K562 (cell line): ENCODE data around the gene PLEKHG5. TPM values are rescaled to one million over a fixed set of nuclear protein-coding genes. Genes with fewer than 3 reads are reported as not detected.
"Not testable (repeated sequence)": the region's sequence is repeated elsewhere in the genome, so short reads cannot be mapped to it uniquely, and the experiment has no call there.

Experiments used
- ATAC-seq: fragments of 200-7000 bp; cut with Tn5 transposase; 3 replicates; pipeline ENCODE4 v1.9.1; 2020; ENCODE audit warnings: moderate library complexity
- BruUV-seq: library from RNA; stranded (reverse); fragments of 400-500 nt; replicated peaks from 2 replicates; lab custom pipeline; 2021; lab: Mats Ljungman, UMichigan
- CTCF ChIA-PET: fragments of 300-600 bp; formaldehyde crosslinking; extraction: SDS; loops from one replicate; lab custom pipeline; 2021; ENCODE audit warnings: low intra/inter-chr PET ratio; lab: Yijun Ruan, JAX
- POLR2A ChIA-PET: fragments of 300-600, 350-650 bp; sonication (Branson Sonifier 250); formaldehyde crosslinking; extraction: SDS; loops from one replicate; lab custom pipeline; 2021; ENCODE audit warnings: antibody characterized with exemption, inconsistent platforms; lab: Yijun Ruan, JAX
- DNase-seq, 4 experiments: peaks; one replicate each; pipeline versions ENCODE4 v3.0.0 to v3.0.0-alpha.2; 2011 to 2018; ENCODE audit warnings: low spot score in 3 of 4, mixed read lengths in 3 of 4; ENCODE audit errors: extremely low read depth in 1 of 4
- FAIRE-seq: peaks from 2 replicates; lab custom pipeline; 2011; peaks lifted over from hg19 to GRCh38; lab: Jason Lieb, UNC
- H2AFZ ChIP-seq: 2 replicates; pipeline ENCODE4 v1.6.0; 2011; ENCODE audit warnings: low read depth, low read length, control low read depth, inconsistent platforms
- H3K27ac ChIP-seq: fragments of 200-600 bp; 3 replicates; pipeline ENCODE4 v1.8.0; 2011; ENCODE audit warnings: low read depth, mild to moderate bottlenecking, control low read depth, inconsistent platforms, low read length, moderate library complexity, mixed read lengths; ENCODE audit errors: extremely low read depth
- H3K27me3 ChIP-seq, 2 experiments: fragments of 300-600 bp in 1 of 2; 2 replicates in 1 of 2; 3 replicates in 1 of 2; pipeline versions ENCODE4 v1.6.0 to v1.8.0; 2011; ENCODE audit warnings: inconsistent platforms in 2 of 2, low read length in 2 of 2, mild to moderate bottlenecking in 1 of 2, mixed read lengths in 1 of 2, moderate library complexity in 1 of 2; ENCODE audit not compliant: control insufficient read depth in 2 of 2, insufficient read depth in 2 of 2
- H3K36me3 ChIP-seq: fragments of 300-600 bp; 3 replicates; pipeline ENCODE4 v1.8.0; 2011; ENCODE audit warnings: mild to moderate bottlenecking, low read length, inconsistent platforms; ENCODE audit not compliant: control insufficient read depth, insufficient read depth
- H3K4me1 ChIP-seq, 2 experiments: fragments of 200-600 bp in 1 of 2; replicated peaks in 1 of 2; 2 replicates in 1 of 2; 3 replicates in 1 of 2; pipeline versions ENCODE4 v1.5.1 to v1.8.0; 2011; ENCODE audit warnings: inconsistent platforms in 2 of 2, low read length in 2 of 2, mild to moderate bottlenecking in 1 of 2, mixed read lengths in 1 of 2, moderate library complexity in 1 of 2; ENCODE audit not compliant: control insufficient read depth in 2 of 2, insufficient read depth in 2 of 2
- H3K4me2 ChIP-seq: 2 replicates; pipeline ENCODE4 v1.6.1; 2011; ENCODE audit warnings: low read length, control low read depth, inconsistent platforms, mixed read lengths; ENCODE audit not compliant: insufficient read depth
- H3K4me3 ChIP-seq: fragments of 200-600 bp; sonication (generic), shearing (Covaris generic); 2 replicates; pipeline ENCODE4 v1.5.1; 2016; ENCODE audit warnings: control low read depth, inconsistent platforms
- H3K79me2 ChIP-seq: fragments of 200-600 bp; 3 replicates; pipeline ENCODE4 v1.8.0; 2011; ENCODE audit warnings: low read length, inconsistent platforms; ENCODE audit not compliant: control insufficient read depth, insufficient read depth
- H3K9ac ChIP-seq, 2 experiments: 2 replicates each; pipeline versions ENCODE4 v1.6.0 to v1.6.1; 2011; ENCODE audit warnings: low read depth in 2 of 2, low read length in 2 of 2, control low read depth in 1 of 2, inconsistent platforms in 1 of 2, mild to moderate bottlenecking in 1 of 2, mixed read lengths in 1 of 2; ENCODE audit not compliant: insufficient read depth in 1 of 2
- H3K9me1 ChIP-seq: one replicate; pipeline ENCODE4 v1.6.0; 2011; ENCODE audit warnings: inconsistent platforms, mild to moderate bottlenecking, low read length, moderate library complexity; ENCODE audit not compliant: control insufficient read depth, insufficient read depth
- H3K9me3 ChIP-seq: replicated peaks from 2 replicates; pipeline ENCODE4 v1.5.1; 2011; ENCODE audit warnings: low read depth, low read length, inconsistent platforms; ENCODE audit not compliant: control insufficient read depth, insufficient read depth
- H4K20me1 ChIP-seq: replicated peaks from 2 replicates; pipeline ENCODE4 v1.6.1; 2011; ENCODE audit warnings: low read length, inconsistent platforms, mixed read lengths; ENCODE audit not compliant: control insufficient read depth, insufficient read depth
- CTCF ChIP-seq, 3 experiments: IDR thresholded peaks in 2 of 3; conservative IDR thresholded peaks in 1 of 3; 2 replicates each; pipeline ENCODE4 v1.5.1; 2011 to 2012; ENCODE audit warnings: low read length in 3 of 3, mild to moderate bottlenecking in 3 of 3, control low read depth in 2 of 3, improper control_type of control experiment in 1 of 3, inconsistent platforms in 1 of 3, low read depth in 1 of 3, mixed read lengths in 1 of 3, moderate library complexity in 1 of 3; ENCODE audit not compliant: insufficient read depth in 2 of 3
- WGBS: fragments of 100-300 bp; shearing (Covaris generic); methylation state at CpG from one replicate; pipeline ENCODE4 v1.1.6; 2016; ENCODE audit warnings: low coverage, mixed read lengths; ENCODE audit not compliant: insufficient coverage; ENCODE audit errors: missing lambda C conversion rate; 5-methylcytosine and 5-hydroxymethylcytosine counted together
- in situ Hi-C: fragments of 300-500 bp; cut with MboI; formaldehyde crosslinking; loops from 4 replicates; pipeline ENCODE4 v1.15.0; 2018; ENCODE audit warnings: inconsistent platforms, mixed read lengths
- intact Hi-C: fragments of 100-400 bp; cut with micrococcal nuclease; formaldehyde crosslinking; loops from 2 replicates; pipeline ENCODE4 v1.14.2; 2022
- polyA plus RNA-seq, 8 experiments: library from polyadenylated mRNA; depleted of rRNA in 4 of 8; stranded (reverse) in 5 of 8; unstranded in 3 of 8; fragments of >200 nt; fragmentation: Nextera tagmentation in 2 of 8; fragmentation: Illumina TruSeq in 1 of 8; extraction: Ambion mirVana in 2 of 8; extraction: Trizol in 1 of 8; gene quantifications; 2 replicates each; pipeline versions ENCODE4 v1.2.1 to v1.2.3, GENCODE V29; 2011 to 2014; ENCODE audit warnings: inconsistent platforms in 1 of 8, missing spikeins in 1 of 8
- total RNA-seq, 7 experiments: library from RNA; depleted of rRNA in 6 of 7; stranded (reverse); fragments of >200 nt in 6 of 7; fragmentation: Illumina TruSeq in 2 of 7; extraction: Trizol in 2 of 7; gene quantifications; 2 replicates each; pipeline versions ENCODE4 v1.2.1 to v1.2.3, GENCODE V29; 2011 to 2021; ENCODE audit warnings: low replicate concordance in 1 of 7

PLEKHG5 gene
- total and polyA plus RNA-seq, 9 of the 15 experiments (the other 6 are each of a cell fraction or from before 2014, with no cell fraction given): 0.04 to 0.29 (median 0.09) TPM; not detected in 3

GRCh38 chr1:6455752-6456520 lies 35.5 kb downstream of the PLEKHG5 start:
- ATAC-seq (peak; percentile 58), FAIRE-seq (peak; percentile 79)
- H3K79me2 ChIP-seq, H3K36me3 ChIP-seq, H3K4me2 ChIP-seq, CTCF ChIA-PET, H3K27ac ChIP-seq, intact Hi-C loops, H3K9me1 ChIP-seq, H3K9me3 ChIP-seq, H3K4me3 ChIP-seq, DNase-seq, H2AFZ ChIP-seq, H3K9ac ChIP-seq, in situ Hi-C loops, BruUV-seq: not testable (repeated sequence)
- peaks cover 11% of the 10 kb centered on the region; the same call in 1 of the 2 replicates for H4K20me1 ChIP-seq
- peaks cover 37 to 81% of the 10 kb centered on the region in 2 experiments for H3K27me3 ChIP-seq
- TF ChIP-seq CTCF (IDR thresholded peaks at IDR 0.05 in 2 of 3, conservative IDR thresholded peaks at IDR 0.05 in 1 of 3; ENCODE audit: insufficient read depth in 2 of 3, low read depth in 1 of 3, low read length in 3 of 3): peak in 2 of 3 experiments; percentile 11 to 15; a peak in 1 of 6 replicates
- POLR2A ChIA-PET: interaction anchor here (0.9 kb wide), 1 partner anchor 24 kb away, joined by 3 read pairs; no protein-coding TSS in a partner anchor
- WGBS: 47% methylated on average over 51 of the region's 58 CpGs
- peaks cover 0 to 49% of the 10 kb centered on the region in 2 experiments; a peak in 2 of 5 replicates for H3K4me1 ChIP-seq
